WTC11 (cell line): ENCODE measurements around the gene WDR62. TPM values are rescaled to one million over a fixed set of nuclear protein-coding genes. Genes with fewer than 3 reads are reported as not detected.

Source experiments
- AFF4 ChIP-seq: sonication (generic); formaldehyde crosslinking; IDR thresholded peaks from 2 replicates; pipeline ENCODE4 v1.8.1; 2023; ENCODE audit warnings: mild to moderate bottlenecking, missing genetic modification reagents, borderline replicate concordance
- AR ChIP-seq: fragments of 250-450 bp; sonication (Bioruptor Pico); IDR thresholded peaks from 2 replicates; pipeline ENCODE4 v1.9.0; 2021; ENCODE audit warnings: mild to moderate bottlenecking
- CBFB ChIP-seq: sonication (generic); formaldehyde crosslinking; IDR thresholded peaks from 2 replicates; pipeline ENCODE4 v1.8.1; 2022; ENCODE audit warnings: mild to moderate bottlenecking, low read depth, missing genetic modification reagents
- EMX1 ChIP-seq: fragments of 250-450 bp; sonication (Bioruptor Pico); IDR thresholded peaks from 2 replicates; pipeline ENCODE4 v1.8.0; 2021; ENCODE audit warnings: mild to moderate bottlenecking
- ESRRA ChIP-seq: sonication (generic); formaldehyde crosslinking; IDR thresholded peaks from 2 replicates; pipeline ENCODE4 v1.8.1; 2022; ENCODE audit warnings: mild to moderate bottlenecking, missing genetic modification reagents, borderline replicate concordance
- HMGXB4 ChIP-seq: sonication (generic); formaldehyde crosslinking; IDR thresholded peaks from 2 replicates; pipeline ENCODE4 v1.8.1; 2023; ENCODE audit warnings: mild to moderate bottlenecking, moderate library complexity, missing genetic modification reagents
- IRF1 ChIP-seq: sonication (generic); formaldehyde crosslinking; IDR thresholded peaks from 2 replicates; pipeline ENCODE4 v1.8.0; 2023; ENCODE audit warnings: missing genetic modification reagents
- IRF2 ChIP-seq: sonication (generic); formaldehyde crosslinking; IDR thresholded peaks from 2 replicates; pipeline ENCODE4 v1.8.0; 2022; ENCODE audit warnings: low read depth, missing genetic modification reagents, borderline replicate concordance
- JAZF1 ChIP-seq: fragments of 250-450 bp; sonication (Bioruptor Pico); IDR thresholded peaks from 2 replicates; pipeline ENCODE4 v1.9.0; 2021; ENCODE audit warnings: moderate library complexity, mild to moderate bottlenecking, inconsistent platforms
- JUN ChIP-seq: sonication (generic); formaldehyde crosslinking; IDR thresholded peaks from 2 replicates; pipeline ENCODE4 v1.8.0; 2023; ENCODE audit warnings: mild to moderate bottlenecking, missing genetic modification reagents
- KAT7 ChIP-seq: sonication (generic); formaldehyde crosslinking; IDR thresholded peaks from 2 replicates; pipeline ENCODE4 v1.8.1; 2023; ENCODE audit warnings: missing genetic modification reagents, mild to moderate bottlenecking, borderline replicate concordance
- MAX ChIP-seq: sonication (generic); formaldehyde crosslinking; IDR thresholded peaks from 2 replicates; pipeline ENCODE4 v1.8.0; 2022; ENCODE audit warnings: mild to moderate bottlenecking, missing genetic modification reagents
- MLX ChIP-seq: sonication (generic); formaldehyde crosslinking; IDR thresholded peaks from 2 replicates; pipeline ENCODE4 v1.8.1; 2023; ENCODE audit warnings: mild to moderate bottlenecking, missing genetic modification reagents, moderate library complexity
- MYBL2 ChIP-seq: sonication (generic); formaldehyde crosslinking; IDR thresholded peaks from 2 replicates; pipeline ENCODE4 v1.8.1; 2023; ENCODE audit warnings: mild to moderate bottlenecking, moderate library complexity, missing genetic modification reagents
- NFE2L1 ChIP-seq: sonication (generic); formaldehyde crosslinking; IDR thresholded peaks from 2 replicates; pipeline ENCODE4 v1.8.1; 2023; ENCODE audit warnings: missing genetic modification reagents
- NR1H2 ChIP-seq: sonication (generic); formaldehyde crosslinking; IDR thresholded peaks from 2 replicates; pipeline ENCODE4 v1.9.0; 2021; ENCODE audit warnings: mild to moderate bottlenecking, moderate library complexity, missing genetic modification reagents
- PREB ChIP-seq: sonication (generic); formaldehyde crosslinking; IDR thresholded peaks from 2 replicates; pipeline ENCODE4 v1.8.1; 2022; ENCODE audit warnings: mild to moderate bottlenecking, missing genetic modification reagents, moderate library complexity, borderline replicate concordance
- RORB ChIP-seq: fragments of 250-450 bp; sonication (Bioruptor Pico); IDR thresholded peaks from 2 replicates; pipeline ENCODE4 v1.9.0; 2021; ENCODE audit warnings: mild to moderate bottlenecking
- TEAD1 ChIP-seq: sonication (generic); formaldehyde crosslinking; IDR thresholded peaks from 2 replicates; pipeline ENCODE4 v1.8.0; 2022; ENCODE audit warnings: mild to moderate bottlenecking, missing genetic modification reagents
- USF1 ChIP-seq: sonication (generic); formaldehyde crosslinking; IDR thresholded peaks from 2 replicates; pipeline ENCODE4 v1.8.0; 2022; ENCODE audit warnings: mild to moderate bottlenecking, missing genetic modification reagents
- ZNF121 ChIP-seq: sonication (generic); formaldehyde crosslinking; IDR thresholded peaks from 2 replicates; pipeline ENCODE4 v1.8.0; 2023; ENCODE audit warnings: missing genetic modification reagents
- ZNF317 ChIP-seq: sonication (generic); formaldehyde crosslinking; IDR thresholded peaks from 2 replicates; pipeline ENCODE4 v1.8.1; 2023; ENCODE audit warnings: low read depth, mild to moderate bottlenecking, moderate library complexity, missing genetic modification reagents, borderline replicate concordance
- ZNF425 ChIP-seq: fragments of 250-450 bp; sonication (Bioruptor Pico); conservative IDR thresholded peaks from 2 replicates; pipeline ENCODE4 v1.9.0; 2021; ENCODE audit warnings: mild to moderate bottlenecking
- total RNA-seq: library from RNA; stranded (reverse); gene quantifications from 3 replicates; pipeline ENCODE4 v1.2.3, GENCODE V29; 2021

WDR62 gene
- total RNA-seq, 1 experiment from 2014 or later = 40.0 TPM

GRCh38 chr19:36139473-36140303 is 85.0 kb downstream of the WDR62 start, which contains the start of gene CAPNS1 (continued):
- TF ChIP-seq USF1 (CRISPR knock-in tag) = no peak
- TF ChIP-seq MAX (CRISPR knock-in tag) = peak; percentile 62; the same call in 1 of the 2 replicates
- peak; percentile 57; the same call in 1 of the 2 replicates for TF ChIP-seq ZNF121
- no peak for TF ChIP-seq NR1H2 (CRISPR knock-in tag)
- TF ChIP-seq RORB (CRISPR knock-in tag) = no peak
- no peak for TF ChIP-seq JUN (CRISPR knock-in tag)
- no peak for TF ChIP-seq KAT7 (CRISPR knock-in tag)
- 0 out of 2 replicates have a peak, but pooled peaks have one; percentile 29 for TF ChIP-seq ESRRA (CRISPR knock-in tag)
- TF ChIP-seq TEAD1 (CRISPR knock-in tag) = peak; percentile 72
- TF ChIP-seq PREB (CRISPR knock-in tag) = no peak
- no peak for TF ChIP-seq MLX
- TF ChIP-seq HMGXB4 (CRISPR knock-in tag) = no peak; the same call in 1 of the 2 replicates
- no peak for TF ChIP-seq JAZF1
- no peak for TF ChIP-seq EMX1
- TF ChIP-seq ZNF317 (CRISPR knock-in tag) = peak; percentile 3; the same call in 1 of the 2 replicates
- TF ChIP-seq CBFB (CRISPR knock-in tag) = 0 out of 2 replicates have a peak, but pooled peaks have one; percentile 66
- no peak for TF ChIP-seq IRF2
- TF ChIP-seq MYBL2 (CRISPR knock-in tag) = peak; percentile 40
- no peak for TF ChIP-seq AR (CRISPR knock-in tag)
- peak; percentile 70 for TF ChIP-seq IRF1 (CRISPR knock-in tag)
- TF ChIP-seq NFE2L1 (CRISPR knock-in tag) = no peak
- TF ChIP-seq ZNF425 (CRISPR knock-in tag) = no peak
- peak; percentile 19; the same call in 1 of the 2 replicates for TF ChIP-seq AFF4
